Measurements from ENCODE around the gene RBPMS2. TPM values are rescaled to one million over a fixed set of nuclear protein-coding genes. Genes with fewer than 3 reads are reported as not detected.

Gene RBPMS2
- total and polyA plus RNA-seq, 2 of the 8 experiments (the other 6 are each of a cell fraction or from before 2014, with no cell fraction given) = 55.8 to 238 TPM

GRCh38 chr15:64763462-64763861 is 11.9 kb downstream of the RBPMS2 start (continued):
- TF ChIP-seq EZH2 (IDR thresholded peaks at IDR 0.05; ENCODE audit: low read depth, low read length, severe bottlenecking) = no peak
- TF ChIP-seq EGR1 (IDR thresholded peaks at IDR 0.05; ENCODE audit: borderline replicate concordance, low read depth, low read length) = no peak

All from H1 (cell line).